ENCODE results near the gene TMEM168. TPM values are rescaled to one million over a fixed set of nuclear protein-coding genes. Genes with fewer than 3 reads are reported as not detected.

TMEM168 gene
- total RNA-seq, 4 donors from 2014 or later = 29.2 to 43.5 (median 30.4) TPM

DNA sequence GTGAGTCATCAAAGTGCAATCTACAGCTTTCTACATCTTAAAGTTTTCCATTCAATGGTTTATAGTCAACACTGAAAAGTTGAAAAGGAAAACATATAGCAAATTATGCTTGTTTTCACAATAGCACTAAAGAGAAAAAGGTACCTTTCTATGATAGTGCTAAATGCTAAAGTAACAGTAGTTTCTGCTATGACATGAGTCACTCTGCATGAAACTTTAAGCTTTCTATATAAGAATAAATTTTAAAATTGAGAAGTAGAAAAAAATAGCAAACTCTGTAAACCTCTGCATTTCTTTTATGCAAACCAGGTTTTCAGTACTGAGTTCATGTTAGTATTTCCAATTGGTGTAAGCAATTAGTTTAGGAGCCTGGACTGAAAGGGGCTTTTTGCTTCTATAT is 31.2 kb upstream of the TMEM168 start:
- H3K4me3 ChIP-seq (replicated peaks in 1 of 3) = no peak overlapping the region
- no peaks in the 10 kb centered on the region for H3K4me1 ChIP-seq
- H3K27me3 ChIP-seq = no peaks in the 10 kb centered on the region
- DNase-seq = no peak
- H3K9me3 ChIP-seq = no peaks in the 10 kb centered on the region
- H3K27ac ChIP-seq = no peak overlapping the region
- TF ChIP-seq POLR2A (IDR thresholded peaks at IDR 0.05) = no peak
- TF ChIP-seq, protein P1, sequence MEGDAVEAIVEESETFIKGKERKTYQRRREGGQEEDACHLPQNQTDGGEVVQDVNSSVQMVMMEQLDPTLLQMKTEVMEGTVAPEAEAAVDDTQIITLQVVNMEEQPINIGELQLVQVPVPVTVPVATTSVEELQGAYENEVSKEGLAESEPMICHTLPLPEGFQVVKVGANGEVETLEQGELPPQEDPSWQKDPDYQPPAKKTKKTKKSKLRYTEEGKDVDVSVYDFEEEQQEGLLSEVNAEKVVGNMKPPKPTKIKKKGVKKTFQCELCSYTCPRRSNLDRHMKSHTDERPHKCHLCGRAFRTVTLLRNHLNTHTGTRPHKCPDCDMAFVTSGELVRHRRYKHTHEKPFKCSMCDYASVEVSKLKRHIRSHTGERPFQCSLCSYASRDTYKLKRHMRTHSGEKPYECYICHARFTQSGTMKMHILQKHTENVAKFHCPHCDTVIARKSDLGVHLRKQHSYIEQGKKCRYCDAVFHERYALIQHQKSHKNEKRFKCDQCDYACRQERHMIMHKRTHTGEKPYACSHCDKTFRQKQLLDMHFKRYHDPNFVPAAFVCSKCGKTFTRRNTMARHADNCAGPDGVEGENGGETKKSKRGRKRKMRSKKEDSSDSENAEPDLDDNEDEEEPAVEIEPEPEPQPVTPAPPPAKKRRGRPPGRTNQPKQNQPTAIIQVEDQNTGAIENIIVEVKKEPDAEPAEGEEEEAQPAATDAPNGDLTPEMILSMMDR (IDR thresholded peaks at IDR 0.05) = no peak
- intact Hi-C loops (cut with DNase I) = no loop called here
- peaks cover 0 to 11% of the 10 kb centered on the region in 2 donors for H3K36me3 ChIP-seq

DNA sequence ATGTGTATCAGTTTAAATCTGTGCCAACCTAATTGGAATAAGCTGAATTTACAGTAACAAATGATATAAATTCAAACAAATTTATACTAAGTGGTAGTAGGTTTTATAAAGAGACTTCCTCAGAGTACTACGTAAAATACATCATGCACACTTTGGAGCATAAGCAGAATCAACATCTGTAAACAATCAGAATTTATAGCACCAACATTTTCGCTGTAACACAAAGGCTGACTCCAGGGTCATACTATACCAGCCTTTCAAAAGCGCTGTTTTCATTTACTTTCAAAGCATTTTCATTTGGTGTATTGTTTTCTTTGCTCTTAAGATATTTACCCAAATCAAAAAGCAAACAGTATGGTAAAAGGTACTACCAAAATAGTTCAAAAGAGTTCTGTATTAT is 29.3 kb upstream of the TMEM168 start:
- TF ChIP-seq, protein P1 (IDR thresholded peaks at IDR 0.05) = no peak
- TF ChIP-seq POLR2A (IDR thresholded peaks at IDR 0.05) = no peak
- H3K9me3 ChIP-seq = no peaks in the 10 kb centered on the region
- H3K27ac ChIP-seq = no peak overlapping the region
- no peak overlapping the region for H3K4me3 ChIP-seq (replicated peaks in 1 of 3)
- H3K36me3 ChIP-seq = peaks cover 0 to 11% of the 10 kb centered on the region in 2 donors
- intact Hi-C loops (cut with DNase I) = no loop called here
- no peaks in the 10 kb centered on the region for H3K27me3 ChIP-seq
- no peak for DNase-seq
- no peaks in the 10 kb centered on the region for H3K4me1 ChIP-seq
- 91 to 97% methylated on average over 3 of the region's 3 CpGs for WGBS, 2 donors

DNA sequence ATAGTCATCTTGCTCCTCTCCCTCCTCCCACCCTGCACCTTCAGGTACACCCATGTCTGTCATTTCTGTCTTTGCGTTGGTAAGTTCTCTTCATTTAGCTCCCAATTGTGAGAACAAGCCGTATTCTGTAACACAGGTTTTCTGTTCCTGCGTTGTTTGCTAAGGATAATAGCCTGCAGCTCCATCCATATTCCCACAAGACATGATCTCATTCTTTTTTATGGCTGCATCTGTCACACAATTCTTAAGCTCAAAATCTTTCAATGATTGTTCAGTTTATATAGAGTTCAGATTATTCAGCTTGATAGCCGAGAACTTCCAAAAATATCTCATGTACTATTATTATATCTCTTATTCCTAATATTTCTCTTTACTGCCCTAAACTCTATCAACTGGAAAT is 16.0 kb upstream of the TMEM168 start:
- no peak overlapping the region for H3K27ac ChIP-seq
- WGBS, 2 donors = 91 to 93% methylated on average over 4 of the region's 4 CpGs
- H3K9me3 ChIP-seq = no peaks in the 10 kb centered on the region
- TF ChIP-seq, protein P1 (IDR thresholded peaks at IDR 0.05) = no peak
- TF ChIP-seq POLR2A (IDR thresholded peaks at IDR 0.05) = no peak
- H3K4me3 ChIP-seq (replicated peaks in 1 of 3) = no peak overlapping the region
- no peaks in the 10 kb centered on the region for H3K36me3 ChIP-seq
- no peaks in the 10 kb centered on the region for H3K4me1 ChIP-seq
- DNase-seq = no peak
- H3K27me3 ChIP-seq = no peaks in the 10 kb centered on the region
- intact Hi-C loops (cut with DNase I) = no loop called here

DNA sequence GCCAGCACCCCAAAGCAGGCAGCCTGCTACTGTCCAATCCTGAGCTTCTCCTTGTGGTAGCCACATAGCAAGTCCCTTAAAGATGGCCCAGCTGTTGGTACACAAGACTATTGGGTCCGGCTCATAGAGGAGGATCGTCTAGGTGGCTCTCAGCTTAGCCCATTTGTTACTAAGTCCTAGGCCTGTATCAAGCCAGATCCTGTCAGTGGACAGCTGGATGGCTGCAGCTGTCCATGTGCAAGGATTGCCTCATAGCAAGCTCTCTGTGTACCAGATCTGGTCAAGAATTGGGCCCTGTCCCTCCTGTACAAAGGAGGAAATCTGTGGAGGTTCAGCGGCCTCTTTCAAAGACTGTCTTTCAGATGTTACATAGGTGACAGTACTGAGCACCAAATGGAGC is 12.2 kb upstream of the TMEM168 start:
- intact Hi-C loops (cut with DNase I) = no loop called here
- no peaks in the 10 kb centered on the region for H3K4me1 ChIP-seq
- no peak for TF ChIP-seq POLR2A (IDR thresholded peaks at IDR 0.05)
- TF ChIP-seq, protein P1 (IDR thresholded peaks at IDR 0.05) = no peak
- no peak overlapping the region for H3K27ac ChIP-seq
- H3K27me3 ChIP-seq = no peaks in the 10 kb centered on the region
- no peak for DNase-seq
- no peak overlapping the region for H3K4me3 ChIP-seq (replicated peaks in 1 of 3)
- no peaks in the 10 kb centered on the region for H3K9me3 ChIP-seq
- H3K36me3 ChIP-seq = no peaks in the 10 kb centered on the region
- WGBS, 2 donors = 92 to 100% methylated on average over 3 of the region's 3 CpGs

DNA sequence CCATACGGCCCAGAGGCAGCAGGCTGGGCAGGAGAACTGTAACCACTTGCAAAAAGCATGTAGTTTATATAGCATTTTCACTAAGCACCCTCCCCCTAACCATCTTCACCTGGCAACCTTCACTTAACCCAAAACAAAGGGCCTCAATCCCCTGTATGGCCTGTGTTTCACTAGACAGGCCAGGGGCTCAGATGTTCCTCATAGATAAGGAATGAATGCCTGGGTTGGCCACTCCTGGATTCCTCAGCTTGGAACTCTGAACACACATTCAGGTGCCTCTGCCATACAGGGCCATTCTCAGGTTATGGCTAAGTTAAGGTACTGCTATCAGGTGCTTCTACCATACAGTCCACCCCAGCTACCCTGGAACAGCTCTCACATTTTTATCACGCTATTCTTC is 10.3 kb upstream of the TMEM168 start:
- no peak for TF ChIP-seq POLR2A (IDR thresholded peaks at IDR 0.05)
- TF ChIP-seq, protein P1 (IDR thresholded peaks at IDR 0.05) = no peak
- WGBS, 2 donors = 81 to 86% methylated on average over 2 of the region's 2 CpGs

More for the DNA sequence above, 10.3 kb upstream of the TMEM168 start:
- Histone ChIP-seq H3K4me1 (no peaks in the 10 kb centered on the region), H3K27ac (no peak overlapping the region), H3K4me3 (replicated peaks in 1 of 3) (no peak overlapping the region), H3K27me3 (no peaks in the 10 kb centered on the region), H3K9me3 (no peaks in the 10 kb centered on the region), H3K36me3 (no peaks in the 10 kb centered on the region)
- intact Hi-C loops (cut with DNase I) = no loop called here
- DNase-seq = no peak

All from thyroid gland (tissue), 4 donors.